Vagina (tissue), 2 donors: ENCODE data around the gene TMEM106B. TPM values are rescaled to one million over a fixed set of nuclear protein-coding genes. Genes with fewer than 3 reads are reported as not detected.

Experiments used
- DNase-seq, 2 donors: peaks; one replicate each; pipeline ENCODE4 v3.0.0-alpha.2; 2017; ENCODE audit errors: extremely low spot score in 2 of 2
- H3K27ac ChIP-seq: fragments of 200-600 bp; sonication (generic); one replicate; pipeline ENCODE4 v1.5.1; 2019
- H3K27me3 ChIP-seq: fragments of 200-600 bp; sonication (generic); one replicate; pipeline ENCODE4 v1.5.1; 2019
- H3K36me3 ChIP-seq, 2 donors: fragments of 200-600 bp; sonication (generic); one replicate each; pipeline ENCODE4 v1.5.1; 2017 to 2019
- H3K4me1 ChIP-seq: fragments of 200-600 bp; sonication (generic); one replicate; pipeline ENCODE4 v1.5.1; 2019
- H3K4me3 ChIP-seq, 2 donors: fragments of 200-600 bp; sonication (generic); 1 replicate in 1 of 2; 2 replicates in 1 of 2; pipeline ENCODE4 v1.5.1; 2016 to 2019
- H3K9me3 ChIP-seq: fragments of 200-600 bp; sonication (generic); one replicate; pipeline ENCODE4 v1.5.1; 2019
- CTCF ChIP-seq, 3 experiments: fragments of 450-650 bp in 2 of 3; fragments of 200-600 bp in 1 of 3; sonication (generic) in 1 of 3; IDR thresholded peaks; one replicate each; pipeline ENCODE4 v1.5.1; 2017 to 2019; ENCODE audit warnings: antibody characterized with exemption in 3 of 3, mild to moderate bottlenecking in 2 of 3, moderate library complexity in 2 of 3
- POLR2A ChIP-seq, 2 donors: fragments of 450-650 bp; IDR thresholded peaks; one replicate each; pipeline ENCODE4 v1.6.1; 2017; ENCODE audit warnings: antibody characterized with exemption in 2 of 2, mild to moderate bottlenecking in 2 of 2, moderate library complexity in 2 of 2
- POLR2AphosphoS5 ChIP-seq, 2 donors: sonication (generic); formaldehyde crosslinking; IDR thresholded peaks; one replicate each; pipeline ENCODE4 v1.9.0; 2017; ENCODE audit warnings: antibody characterized with exemption in 2 of 2, mild to moderate bottlenecking in 2 of 2, low read depth in 1 of 2; ENCODE audit not compliant: insufficient read depth in 1 of 2
- intact Hi-C: fragments of 100-400 bp; cut with DNase I; formaldehyde crosslinking; loops from one replicate; pipeline ENCODE4 v1.15.1; 2023
- total RNA-seq: library from RNA; depleted of rRNA; stranded (reverse); fragments of >200 nt; gene quantifications from one replicate; pipeline ENCODE4 v1.2.3, GENCODE V29; 2016

The TMEM106B gene
- total RNA-seq, 1 donor from 2014 or later, result 36.1 TPM

- no peak for DNase-seq
- no peaks in the 10 kb centered on the region for H3K4me1 ChIP-seq
- intact Hi-C loops, result no loop called here
- H3K27me3 ChIP-seq, result no peaks in the 10 kb centered on the region
- no peak for TF ChIP-seq POLR2AphosphoS5 (IDR thresholded peaks at IDR 0.05; ENCODE audit: insufficient read depth in 1 of 2, low read depth in 1 of 2)
- no peak for TF ChIP-seq CTCF (IDR thresholded peaks at IDR 0.05)
- TF ChIP-seq POLR2A (IDR thresholded peaks at IDR 0.05), result no peak
- H3K27ac ChIP-seq, result no peak overlapping the region
- no peak overlapping the region for H3K4me3 ChIP-seq
- no peaks in the 10 kb centered on the region for H3K36me3 ChIP-seq
- no peaks in the 10 kb centered on the region for H3K9me3 ChIP-seq
These were observed 56.4 kb downstream of the TMEM106B start for GRCh38 chr7:12267542-12267941.

- no peaks in the 10 kb centered on the region for H3K4me1 ChIP-seq
- H3K4me3 ChIP-seq, result no peak overlapping the region
- intact Hi-C loops, result no loop called here
- no peaks in the 10 kb centered on the region for H3K9me3 ChIP-seq
- no peak for DNase-seq
- TF ChIP-seq POLR2A (IDR thresholded peaks at IDR 0.05) (no peak), POLR2AphosphoS5 (IDR thresholded peaks at IDR 0.05; ENCODE audit: insufficient read depth in 1 of 2, low read depth in 1 of 2) (no peak), CTCF (IDR thresholded peaks at IDR 0.05) (no peak)
- no peaks in the 10 kb centered on the region for H3K36me3 ChIP-seq
- no peaks in the 10 kb centered on the region for H3K27me3 ChIP-seq
- H3K27ac ChIP-seq, result no peak overlapping the region
These were observed 58.2 kb downstream of the TMEM106B start for GRCh38 chr7:12269100-12269895.

- Histone ChIP-seq H3K27ac (no peak overlapping the region), H3K36me3 (no peaks in the 10 kb centered on the region), H3K4me3 (no peak overlapping the region), H3K9me3 (no peaks in the 10 kb centered on the region), H3K27me3 (no peaks in the 10 kb centered on the region), H3K4me1 (no peaks in the 10 kb centered on the region)
- TF ChIP-seq POLR2AphosphoS5 (IDR thresholded peaks at IDR 0.05; ENCODE audit: insufficient read depth in 1 of 2, low read depth in 1 of 2) (no peak), CTCF (IDR thresholded peaks at IDR 0.05) (no peak), POLR2A (IDR thresholded peaks at IDR 0.05) (no peak)
- no peak for DNase-seq
- intact Hi-C loops, result no loop called here
These were observed 69.9 kb downstream of the TMEM106B start for GRCh38 chr7:12281038-12281437.

GRCh38 chr7:12287901-12288300 is 76.8 kb downstream of the TMEM106B start:
- no peak for TF ChIP-seq CTCF (IDR thresholded peaks at IDR 0.05)
- no peak for TF ChIP-seq POLR2AphosphoS5 (IDR thresholded peaks at IDR 0.05; ENCODE audit: insufficient read depth in 1 of 2, low read depth in 1 of 2)
- no peak for TF ChIP-seq POLR2A (IDR thresholded peaks at IDR 0.05)
- intact Hi-C loops, result no loop called here
- DNase-seq, result no peak
- Histone ChIP-seq H3K27ac (no peak overlapping the region), H3K4me3 (no peak overlapping the region), H3K4me1 (no peaks in the 10 kb centered on the region), H3K36me3 (no peaks in the 10 kb centered on the region), H3K9me3 (no peaks in the 10 kb centered on the region), H3K27me3 (no peaks in the 10 kb centered on the region)

GRCh38 chr7:12289996-12290395 is 78.9 kb downstream of the TMEM106B start:
- Histone ChIP-seq H3K27me3 (no peaks in the 10 kb centered on the region), H3K27ac (no peak overlapping the region), H3K4me3 (no peak overlapping the region), H3K9me3 (no peaks in the 10 kb centered on the region), H3K36me3 (no peaks in the 10 kb centered on the region), H3K4me1 (no peaks in the 10 kb centered on the region)
- intact Hi-C loops, result no loop called here
- DNase-seq, result no peak
- TF ChIP-seq POLR2A (IDR thresholded peaks at IDR 0.05) (no peak), POLR2AphosphoS5 (IDR thresholded peaks at IDR 0.05; ENCODE audit: insufficient read depth in 1 of 2, low read depth in 1 of 2) (no peak), CTCF (IDR thresholded peaks at IDR 0.05) (no peak)
